WERI-Rb-1 (cell line): ENCODE measurements around the gene PPM1N.

ENCODE experiments used
- DNase-seq: peaks from one replicate; pipeline ENCODE4 v3.0.0-alpha.2; 2020
- H3K27ac ChIP-seq: fragments of 250-450 bp; sonication (Bioruptor Pico); 2 replicates; pipeline ENCODE4 v1.5.1; 2020; ENCODE audit warnings: mild to moderate bottlenecking, moderate library complexity
- H3K27me3 ChIP-seq: fragments of 250-450 bp; sonication (Bioruptor Pico); 2 replicates; pipeline ENCODE4 v1.5.1; 2021; ENCODE audit warnings: mild to moderate bottlenecking, low read depth, moderate library complexity; ENCODE audit not compliant: insufficient read depth, severe bottlenecking
- H3K36me3 ChIP-seq: fragments of 250-450 bp; sonication (Bioruptor Pico); 2 replicates; pipeline ENCODE4 v1.5.1; 2020; ENCODE audit warnings: mild to moderate bottlenecking, moderate library complexity
- H3K4me3 ChIP-seq: 2 replicates; pipeline ENCODE4 v1.5.1; 2011; ENCODE audit warnings: low read depth, mild to moderate bottlenecking, control low read depth, low read length
- H3K9me3 ChIP-seq: fragments of 250-450 bp; sonication (Bioruptor Pico); 2 replicates; pipeline ENCODE4 v1.5.1; 2021; ENCODE audit warnings: mild to moderate bottlenecking, moderate library complexity; ENCODE audit not compliant: severe bottlenecking
- CTCF ChIP-seq: IDR thresholded peaks from 2 replicates; pipeline ENCODE4 v1.5.1; 2011; ENCODE audit warnings: low read depth, mild to moderate bottlenecking, control low read depth, inconsistent platforms, low read length

PPM1N gene

DNA sequence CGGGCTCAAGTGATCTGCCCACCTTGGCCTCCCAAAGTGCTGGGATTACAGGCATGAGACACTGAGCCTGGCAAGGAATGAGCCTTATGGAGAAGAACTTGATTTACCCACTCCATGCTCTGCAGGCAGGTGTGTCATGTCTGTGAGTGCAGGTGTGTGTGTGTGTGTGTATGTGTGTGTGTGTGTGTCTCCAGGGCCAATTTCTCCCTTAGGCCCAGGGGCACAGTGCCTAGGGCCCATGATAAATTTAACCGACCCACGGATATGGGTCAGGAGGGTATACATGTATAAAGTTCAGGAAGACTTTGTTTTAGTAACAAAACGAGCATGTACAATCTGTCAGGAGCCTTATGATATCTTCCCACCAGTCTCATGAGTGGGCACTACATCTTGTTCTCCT, 35.0 kb upstream of the PPM1N start:
- Histone ChIP-seq H3K9me3 (no peaks in the 10 kb centered on the region), H3K36me3 (no peaks in the 10 kb centered on the region), H3K27ac (no peak overlapping the region), H3K27me3 (no peaks in the 10 kb centered on the region), H3K4me3 (no peak overlapping the region)
- no peak for DNase-seq
- TF ChIP-seq CTCF: no peak

DNA sequence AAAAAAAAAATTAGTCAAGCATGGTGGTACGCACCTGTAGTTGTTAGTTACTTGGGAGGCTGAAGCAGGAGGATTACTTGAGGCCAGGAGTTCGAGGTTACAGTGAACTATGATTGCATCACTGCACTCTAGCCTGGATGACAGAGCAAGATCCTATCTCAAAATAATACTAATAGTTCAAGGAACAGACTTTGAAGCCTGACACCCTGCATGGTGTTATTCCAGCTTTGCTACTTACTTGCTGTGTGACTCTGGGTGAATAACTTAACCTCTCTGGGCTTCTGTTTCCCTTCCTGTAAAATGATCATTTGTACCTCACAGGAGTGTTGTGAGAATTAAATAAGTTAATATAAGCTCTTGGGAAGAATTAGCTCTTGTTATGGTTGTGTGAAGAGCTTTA, 34.0 kb upstream of the PPM1N start:
- Histone ChIP-seq H3K27me3 (no peaks in the 10 kb centered on the region), H3K4me3 (no peak overlapping the region), H3K27ac (no peak overlapping the region), H3K9me3 (no peaks in the 10 kb centered on the region), H3K36me3 (no peaks in the 10 kb centered on the region)
- no peak for TF ChIP-seq CTCF
- no peak for DNase-seq

DNA sequence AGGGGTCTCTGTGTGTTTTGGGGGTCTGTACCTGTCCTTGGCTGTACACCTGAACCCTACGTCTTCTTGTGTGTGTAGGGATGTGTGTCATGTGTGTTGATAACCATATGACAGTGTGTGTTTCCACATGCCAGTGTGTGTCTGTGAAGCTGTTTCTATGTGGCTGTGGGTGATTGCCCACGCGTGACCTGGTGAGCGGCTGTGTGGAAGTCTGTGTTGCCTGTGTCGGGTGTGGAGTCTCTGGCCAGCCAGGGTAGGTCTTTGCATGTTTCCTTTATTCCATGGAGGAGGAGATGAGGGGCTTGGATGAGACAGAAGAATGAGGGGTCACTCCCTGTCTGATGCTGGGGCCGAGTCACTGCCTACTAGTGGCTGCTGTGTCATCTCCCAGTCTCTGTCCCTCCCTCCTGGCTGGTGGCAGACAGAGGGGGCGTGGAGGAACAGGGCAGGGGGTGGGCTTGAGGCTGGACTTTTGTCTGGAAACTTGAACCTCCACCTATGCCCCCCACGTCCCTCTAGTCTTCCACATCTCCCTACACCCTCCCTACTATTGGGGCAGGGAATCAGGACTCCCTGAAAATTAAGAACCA, 33.3 kb upstream of the PPM1N start:
- DNase-seq: no peak

DNA sequence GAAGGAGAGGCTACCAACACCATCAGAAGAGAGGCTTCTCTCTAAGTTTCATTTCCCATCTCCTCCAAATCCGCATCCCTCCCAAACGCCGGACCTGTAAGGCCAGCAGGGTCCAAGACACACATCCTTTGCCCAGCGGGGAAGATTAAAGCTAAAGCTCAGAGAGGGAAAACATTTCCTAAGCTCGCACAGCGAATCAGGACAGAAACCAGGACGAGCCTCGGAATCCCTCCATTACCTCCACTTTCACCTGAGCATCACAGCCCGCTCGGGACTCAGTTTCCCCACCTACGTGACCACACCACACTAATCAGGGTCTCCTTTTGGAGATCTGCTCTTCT, 31.2 kb upstream of the PPM1N start:
- Histone ChIP-seq H3K9me3 (no peaks in the 10 kb centered on the region), H3K27me3 (no peaks in the 10 kb centered on the region), H3K36me3 (no peaks in the 10 kb centered on the region), H3K4me3 (peak overlapping the region; percentile 61), H3K27ac (peak overlapping the region; percentile 55)
- TF ChIP-seq CTCF: no peak
- no peak for DNase-seq

More for the DNA sequence above, 33.3 kb upstream of the PPM1N start:
- Histone ChIP-seq H3K4me3 (no peak overlapping the region), H3K27ac (no peak overlapping the region), H3K9me3 (no peaks in the 10 kb centered on the region), H3K27me3 (no peaks in the 10 kb centered on the region), H3K36me3 (no peaks in the 10 kb centered on the region)
- TF ChIP-seq CTCF: peak; percentile 36

GRCh38 chr19:45467456-45468158, 30.6 kb upstream of the PPM1N start, which contains the start of gene FOSB:
Gene FOSB (plus strand): TSS chr19:45467996. CDS start chr19:45468587, 591 bp downstream.
- no peak for TF ChIP-seq CTCF
- Histone ChIP-seq H3K36me3 (no peaks in the 10 kb centered on the region), H3K27ac (peak within 1 kb of the TSS; percentile 80), H3K4me3 (peak within 1 kb of the TSS; percentile 61), H3K9me3 (no peaks in the 10 kb centered on the region), H3K27me3 (no peaks in the 10 kb centered on the region)
- peak; percentile 94 for DNase-seq
